ENCODE results near the gene CD151.

Gene CD151

GRCh38 chr11:797296-798092 is 35.3 kb upstream of the CD151 start:
- DNase-seq = peak; percentile 56

- peak; percentile 82 for DNase-seq
These were observed 34.5 kb upstream of the CD151 start, which contains the start of gene SLC25A22 for GRCh38 chr11:798093-798713. TSS of gene SLC25A22 (minus strand) at chr11:798281. CDS start at chr11:795006, 3,275 bp downstream.

GRCh38 chr11:799641-800316 is 33.0 kb upstream of the CD151 start:
- no peak for DNase-seq

- DNase-seq = no peak
These were observed 32.3 kb upstream of the CD151 start for GRCh38 chr11:800473-800872.

- no peak for DNase-seq
These were observed 31.5 kb upstream of the CD151 start for GRCh38 chr11:801097-801780.

GRCh38 chr11:802018-802617 is 30.6 kb upstream of the CD151 start:
- DNase-seq = no peak

- no peak for DNase-seq
These were observed 29.9 kb upstream of the CD151 start for GRCh38 chr11:802693-803466.

GRCh38 chr11:803467-803742 is 29.3 kb upstream of the CD151 start:
- DNase-seq = no peak

GRCh38 chr11:803770-804598 is 28.8 kb upstream of the CD151 start:
- DNase-seq = no peak

GRCh38 chr11:804599-804964 is 28.2 kb upstream of the CD151 start:
- DNase-seq = no peak

GRCh38 chr11:808427-809286 is 24.1 kb upstream of the CD151 start:
- DNase-seq = no peak

GRCh38 chr11:809287-810039 is 23.3 kb upstream of the CD151 start, which contains the start of gene RPLP2:
TSS of gene RPLP2 (plus strand) at chr11:809967. CDS start at chr11:810235, 268 bp downstream.
- DNase-seq = peak; percentile 95

- no peak for DNase-seq
These were observed 22.6 kb upstream of the CD151 start for GRCh38 chr11:810040-810567.

- no peak for DNase-seq
These were observed 21.1 kb upstream of the CD151 start for GRCh38 chr11:811446-812245.

- DNase-seq = no peak
These were observed 20.4 kb upstream of the CD151 start for GRCh38 chr11:812390-812789.

- DNase-seq = no peak
These were observed 19.7 kb upstream of the CD151 start for GRCh38 chr11:813072-813455.

- DNase-seq = no peak
These were observed 19.2 kb upstream of the CD151 start for GRCh38 chr11:813456-814096.
